Skeletal muscle satellite cell (primary cell): ENCODE data around the gene CCDC196. TPM values are rescaled to one million over a fixed set of nuclear protein-coding genes. Genes with fewer than 3 reads are reported as not detected.

Experiments
- H3K27me3 ChIP-seq: 2 replicates; pipeline ENCODE4 v1.7.0; 2013; ENCODE audit warnings: low read length; ENCODE audit not compliant: control insufficient read depth, insufficient read depth
- H3K36me3 ChIP-seq: 2 replicates; pipeline ENCODE4 v1.7.0; 2013; ENCODE audit warnings: mild to moderate bottlenecking, control low read depth, low read length; ENCODE audit not compliant: insufficient read depth
- H3K4me1 ChIP-seq: 2 replicates; pipeline ENCODE4 v1.7.0; 2013; ENCODE audit warnings: low read length; ENCODE audit not compliant: control insufficient read depth, insufficient read depth
- H3K4me2 ChIP-seq: 2 replicates; pipeline ENCODE4 v1.7.0; 2013; ENCODE audit warnings: mild to moderate bottlenecking, low read length
- H3K4me3 ChIP-seq: 2 replicates; pipeline ENCODE4 v1.7.0; 2013; ENCODE audit warnings: low read length
- H3K9ac ChIP-seq: 2 replicates; pipeline ENCODE4 v1.7.0; 2013; ENCODE audit warnings: mild to moderate bottlenecking, low read depth, low read length, moderate library complexity
- H3K9me3 ChIP-seq: replicated peaks from 2 replicates; pipeline ENCODE4 v1.7.0; 2013; ENCODE audit warnings: mild to moderate bottlenecking, control low read depth, low read length
- total RNA-seq: library from RNA; depleted of rRNA; stranded (reverse); fragments of >200 nt; gene quantifications from 2 replicates; pipeline ENCODE4 v1.2.3, GENCODE V29; 2012; rRNA removed

Gene CCDC196
- total RNA-seq, result not detected in 2 replicates

GRCh38 chr14:66485910-66486421 lies at the start of gene CCDC196:
Gene CCDC196 (plus strand): TSS chr14:66486371. CDS start chr14:66486503, 132 bp downstream.
- H3K9me3 ChIP-seq, result no peaks in the 10 kb centered on the region
- no peaks in the 10 kb centered on the region for H3K27me3 ChIP-seq
- H3K9ac ChIP-seq, result no peak within 1 kb of the TSS
- no peak within 1 kb of the TSS for H3K4me2 ChIP-seq
- no peak within 1 kb of the TSS for H3K4me3 ChIP-seq
- H3K36me3 ChIP-seq, result no peaks in the 10 kb centered on the region
- H3K4me1 ChIP-seq, result no peaks in the 10 kb centered on the region

GRCh38 chr14:66440801-66441200 lies 45.4 kb upstream of the CCDC196 start:
- Histone ChIP-seq H3K9me3 (peaks cover 4% of the 10 kb centered on the region), H3K9ac (no peak overlapping the region), H3K4me3 (no peak overlapping the region), H3K27me3 (no peaks in the 10 kb centered on the region), H3K4me1 (no peaks in the 10 kb centered on the region), H3K4me2 (no peak overlapping the region), H3K36me3 (no peaks in the 10 kb centered on the region)

- peaks cover 4% of the 10 kb centered on the region for H3K9me3 ChIP-seq
- no peak overlapping the region for H3K4me3 ChIP-seq
- H3K4me1 ChIP-seq, result no peaks in the 10 kb centered on the region
- no peak overlapping the region for H3K4me2 ChIP-seq
- H3K27me3 ChIP-seq, result no peaks in the 10 kb centered on the region
- no peak overlapping the region for H3K9ac ChIP-seq
- H3K36me3 ChIP-seq, result no peaks in the 10 kb centered on the region
Observed at GRCh38 chr14:66442953-66443571, 43.1 kb upstream of the CCDC196 start.

GRCh38 chr14:66443785-66444184 lies 42.4 kb upstream of the CCDC196 start:
- Histone ChIP-seq H3K27me3 (no peaks in the 10 kb centered on the region), H3K4me3 (no peak overlapping the region), H3K36me3 (no peaks in the 10 kb centered on the region), H3K9ac (no peak overlapping the region), H3K9me3 (peaks cover 4% of the 10 kb centered on the region), H3K4me1 (no peaks in the 10 kb centered on the region), H3K4me2 (no peak overlapping the region)

- no peaks in the 10 kb centered on the region for H3K36me3 ChIP-seq
- H3K4me1 ChIP-seq, result no peaks in the 10 kb centered on the region
- no peaks in the 10 kb centered on the region for H3K9me3 ChIP-seq
- no peak overlapping the region for H3K9ac ChIP-seq
- H3K27me3 ChIP-seq, result no peaks in the 10 kb centered on the region
- H3K4me3 ChIP-seq, result no peak overlapping the region
- H3K4me2 ChIP-seq, result no peak overlapping the region
Observed at GRCh38 chr14:66444271-66444927, 41.8 kb upstream of the CCDC196 start.

GRCh38 chr14:66445936-66446335 lies 40.2 kb upstream of the CCDC196 start:
- no peak overlapping the region for H3K9ac ChIP-seq
- H3K36me3 ChIP-seq, result no peaks in the 10 kb centered on the region
- H3K27me3 ChIP-seq, result no peaks in the 10 kb centered on the region
- H3K9me3 ChIP-seq, result no peaks in the 10 kb centered on the region
- no peak overlapping the region for H3K4me2 ChIP-seq
- H3K4me1 ChIP-seq, result no peaks in the 10 kb centered on the region
- no peak overlapping the region for H3K4me3 ChIP-seq

- no peaks in the 10 kb centered on the region for H3K36me3 ChIP-seq
- no peaks in the 10 kb centered on the region for H3K27me3 ChIP-seq
- H3K4me3 ChIP-seq, result no peak overlapping the region
- H3K9me3 ChIP-seq, result no peaks in the 10 kb centered on the region
- H3K4me1 ChIP-seq, result no peaks in the 10 kb centered on the region
- H3K4me2 ChIP-seq, result no peak overlapping the region
- H3K9ac ChIP-seq, result no peak overlapping the region
Observed at GRCh38 chr14:66453469-66453868, 32.7 kb upstream of the CCDC196 start.

GRCh38 chr14:66459603-66460002 lies 26.6 kb upstream of the CCDC196 start:
- Histone ChIP-seq H3K27me3 (no peaks in the 10 kb centered on the region), H3K36me3 (no peaks in the 10 kb centered on the region), H3K4me2 (no peak overlapping the region), H3K4me1 (no peaks in the 10 kb centered on the region), H3K4me3 (no peak overlapping the region), H3K9me3 (no peaks in the 10 kb centered on the region), H3K9ac (no peak overlapping the region)

GRCh38 chr14:66464261-66464660 lies 21.9 kb upstream of the CCDC196 start:
- H3K9ac ChIP-seq, result no peak overlapping the region
- H3K36me3 ChIP-seq, result no peaks in the 10 kb centered on the region
- H3K27me3 ChIP-seq, result no peaks in the 10 kb centered on the region
- no peak overlapping the region for H3K4me3 ChIP-seq
- H3K9me3 ChIP-seq, result no peaks in the 10 kb centered on the region
- H3K4me2 ChIP-seq, result no peak overlapping the region
- H3K4me1 ChIP-seq, result no peaks in the 10 kb centered on the region

- Histone ChIP-seq H3K27me3 (no peaks in the 10 kb centered on the region), H3K4me2 (no peak overlapping the region), H3K9ac (no peak overlapping the region), H3K36me3 (no peaks in the 10 kb centered on the region), H3K4me3 (no peak overlapping the region), H3K9me3 (no peaks in the 10 kb centered on the region), H3K4me1 (no peaks in the 10 kb centered on the region)
Observed at GRCh38 chr14:66468778-66469367, 17.3 kb upstream of the CCDC196 start.

- Histone ChIP-seq H3K9me3 (no peaks in the 10 kb centered on the region), H3K27me3 (no peaks in the 10 kb centered on the region), H3K4me1 (no peaks in the 10 kb centered on the region), H3K36me3 (no peaks in the 10 kb centered on the region), H3K4me2 (no peak overlapping the region), H3K4me3 (no peak overlapping the region), H3K9ac (no peak overlapping the region)
Observed at GRCh38 chr14:66471584-66471983, 14.6 kb upstream of the CCDC196 start.
